ENCODE measurements around the gene NCS1. TPM values are rescaled to one million over a fixed set of nuclear protein-coding genes. Genes with fewer than 3 reads are reported as not detected.

NCS1 gene
- total RNA-seq, 1 experiment from 2014 or later, result 27.8 TPM

DNA sequence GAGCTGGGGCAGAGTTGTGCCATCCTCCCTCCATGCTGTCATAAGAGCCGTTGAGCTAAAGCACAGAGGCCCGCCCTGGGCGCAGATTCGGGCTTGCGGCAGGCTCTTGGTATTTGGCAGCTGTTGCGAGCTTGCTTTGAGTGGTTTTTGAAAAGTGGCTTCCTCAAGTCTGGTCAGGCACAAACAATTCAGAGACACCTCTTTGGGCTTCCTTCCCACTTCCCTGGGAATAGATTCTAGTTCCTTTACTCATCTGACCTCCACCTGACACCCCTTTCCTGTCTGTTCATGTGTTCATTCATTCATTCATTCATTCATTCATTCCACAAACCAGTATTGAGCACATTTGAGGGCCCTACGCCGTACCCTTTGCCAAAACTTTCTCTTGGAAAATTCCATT is 27.4 kb downstream of the NCS1 start:
- TF ChIP-seq, protein P1, sequence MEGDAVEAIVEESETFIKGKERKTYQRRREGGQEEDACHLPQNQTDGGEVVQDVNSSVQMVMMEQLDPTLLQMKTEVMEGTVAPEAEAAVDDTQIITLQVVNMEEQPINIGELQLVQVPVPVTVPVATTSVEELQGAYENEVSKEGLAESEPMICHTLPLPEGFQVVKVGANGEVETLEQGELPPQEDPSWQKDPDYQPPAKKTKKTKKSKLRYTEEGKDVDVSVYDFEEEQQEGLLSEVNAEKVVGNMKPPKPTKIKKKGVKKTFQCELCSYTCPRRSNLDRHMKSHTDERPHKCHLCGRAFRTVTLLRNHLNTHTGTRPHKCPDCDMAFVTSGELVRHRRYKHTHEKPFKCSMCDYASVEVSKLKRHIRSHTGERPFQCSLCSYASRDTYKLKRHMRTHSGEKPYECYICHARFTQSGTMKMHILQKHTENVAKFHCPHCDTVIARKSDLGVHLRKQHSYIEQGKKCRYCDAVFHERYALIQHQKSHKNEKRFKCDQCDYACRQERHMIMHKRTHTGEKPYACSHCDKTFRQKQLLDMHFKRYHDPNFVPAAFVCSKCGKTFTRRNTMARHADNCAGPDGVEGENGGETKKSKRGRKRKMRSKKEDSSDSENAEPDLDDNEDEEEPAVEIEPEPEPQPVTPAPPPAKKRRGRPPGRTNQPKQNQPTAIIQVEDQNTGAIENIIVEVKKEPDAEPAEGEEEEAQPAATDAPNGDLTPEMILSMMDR (IDR thresholded peaks at IDR 0.05; ENCODE audit: unreplicated experiment), result no peak
- Mint-ChIP-seq H3K27ac (ENCODE audit: low read depth, unreplicated experiment) (no peak overlapping the region), H3K27me3 (ENCODE audit: insufficient read depth, unreplicated experiment) (no peaks in the 10 kb centered on the region), H3K36me3 (ENCODE audit: insufficient read depth, unreplicated experiment) (peaks cover 4% of the 10 kb centered on the region), H3K4me3 (ENCODE audit: unreplicated experiment) (no peak overlapping the region), H3K4me1 (ENCODE audit: insufficient read depth, unreplicated experiment) (peaks cover 2% of the 10 kb centered on the region), H3K9me3 (ENCODE audit: unreplicated experiment) (no peaks in the 10 kb centered on the region)
- BruUV-seq (replicated peaks), result no TSS peak
- POLR2A ChIA-PET, result no interaction called here
- DNase-seq (ENCODE audit: unreplicated experiment), result no peak
- intact Hi-C loops (cut with micrococcal nuclease), result no loop called here
- CTCF ChIA-PET, result no interaction called here

DNA sequence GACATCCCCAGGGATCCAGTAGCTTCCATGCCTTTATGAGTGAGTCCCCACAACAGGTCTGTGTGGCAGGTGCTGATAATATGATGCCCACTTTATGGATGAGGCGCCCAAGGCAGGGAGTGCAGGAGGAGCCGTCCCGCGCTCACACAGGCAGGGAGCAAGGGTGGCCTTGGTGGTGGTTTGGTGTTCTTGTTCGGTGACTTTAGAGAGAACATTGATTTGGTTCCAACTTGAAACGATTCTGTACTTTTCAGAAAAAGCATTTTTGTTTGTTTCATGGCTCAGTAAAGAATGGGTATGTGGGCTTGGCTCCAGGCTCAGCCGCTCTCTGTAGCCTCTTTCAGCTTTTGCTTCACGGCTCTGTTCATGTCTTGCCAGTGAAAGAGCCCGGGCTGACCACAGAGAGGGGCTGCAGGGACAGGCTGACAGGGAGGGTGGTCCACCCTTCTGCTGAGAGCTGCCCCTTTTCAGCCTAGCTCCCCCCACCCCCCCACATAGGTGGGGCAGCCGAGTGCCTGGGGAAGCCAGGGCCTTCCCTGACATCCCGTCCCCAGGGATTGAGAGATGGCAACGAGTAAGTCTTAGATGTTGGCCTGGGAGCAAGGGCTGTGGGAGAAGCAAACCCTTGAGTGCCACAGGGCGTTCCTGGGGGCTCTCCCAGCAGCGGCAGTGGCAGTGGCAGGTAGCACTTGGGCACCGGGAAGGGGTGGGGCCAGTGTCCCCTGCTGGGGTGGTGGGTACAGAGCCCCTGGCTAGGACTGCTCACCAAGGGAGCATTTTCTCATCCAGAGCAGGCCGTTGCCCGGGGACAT is 28.0 kb downstream of the NCS1 start:
- no peaks in the 10 kb centered on the region for H3K27me3 Mint-ChIP-seq (ENCODE audit: insufficient read depth, unreplicated experiment)
- H3K9me3 Mint-ChIP-seq (ENCODE audit: unreplicated experiment), result no peaks in the 10 kb centered on the region
- TF ChIP-seq, protein P1 (IDR thresholded peaks at IDR 0.05; ENCODE audit: unreplicated experiment), result no peak
- ChIA-PET POLR2A (no interaction called here), CTCF (no interaction called here)
- no peak for DNase-seq (ENCODE audit: unreplicated experiment)
- H3K36me3 Mint-ChIP-seq (ENCODE audit: insufficient read depth, unreplicated experiment), result peaks cover 4% of the 10 kb centered on the region
- H3K27ac Mint-ChIP-seq (ENCODE audit: low read depth, unreplicated experiment), result no peak overlapping the region
- intact Hi-C loops (cut with micrococcal nuclease), result no loop called here
- no TSS peak for BruUV-seq (replicated peaks)
- no peak overlapping the region for H3K4me3 Mint-ChIP-seq (ENCODE audit: unreplicated experiment)
- H3K4me1 Mint-ChIP-seq (ENCODE audit: insufficient read depth, unreplicated experiment), result no peaks in the 10 kb centered on the region

DNA sequence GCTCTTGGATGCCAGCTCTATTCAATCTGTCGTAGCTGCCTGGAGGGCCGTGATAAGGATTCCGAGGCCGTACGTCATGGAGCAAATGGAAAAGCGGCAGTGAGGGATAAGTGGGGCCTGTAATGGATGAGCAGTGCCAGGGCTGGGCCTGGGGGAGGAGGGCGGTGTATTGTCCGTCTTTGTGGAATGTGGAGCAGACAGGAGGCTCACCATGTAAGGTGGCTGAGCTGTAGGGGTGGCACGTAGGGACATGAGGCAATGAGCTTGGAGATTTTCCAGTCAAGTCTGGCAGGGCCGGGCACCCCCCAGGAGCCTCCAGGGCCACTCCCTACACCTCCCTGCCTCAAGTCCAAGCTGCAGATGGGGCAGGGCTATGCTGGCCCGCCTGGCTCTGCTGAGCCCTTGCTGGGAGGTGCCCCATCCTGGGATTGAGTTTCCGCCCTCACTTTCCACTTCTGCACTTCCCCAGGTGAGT is 29.2 kb downstream of the NCS1 start:
- Mint-ChIP-seq H3K9me3 (ENCODE audit: unreplicated experiment) (no peaks in the 10 kb centered on the region), H3K27me3 (ENCODE audit: insufficient read depth, unreplicated experiment) (no peaks in the 10 kb centered on the region), H3K36me3 (ENCODE audit: insufficient read depth, unreplicated experiment) (peaks cover 4% of the 10 kb centered on the region), H3K4me3 (ENCODE audit: unreplicated experiment) (no peak overlapping the region), H3K4me1 (ENCODE audit: insufficient read depth, unreplicated experiment) (no peaks in the 10 kb centered on the region), H3K27ac (ENCODE audit: low read depth, unreplicated experiment) (no peak overlapping the region)
- CTCF ChIA-PET, result no interaction called here
- TF ChIP-seq, protein P1 (IDR thresholded peaks at IDR 0.05; ENCODE audit: unreplicated experiment), result no peak
- DNase-seq (ENCODE audit: unreplicated experiment), result no peak
- POLR2A ChIA-PET, result no interaction called here
- intact Hi-C loops (cut with micrococcal nuclease), result no loop called here
- no TSS peak for BruUV-seq (replicated peaks)

DNA sequence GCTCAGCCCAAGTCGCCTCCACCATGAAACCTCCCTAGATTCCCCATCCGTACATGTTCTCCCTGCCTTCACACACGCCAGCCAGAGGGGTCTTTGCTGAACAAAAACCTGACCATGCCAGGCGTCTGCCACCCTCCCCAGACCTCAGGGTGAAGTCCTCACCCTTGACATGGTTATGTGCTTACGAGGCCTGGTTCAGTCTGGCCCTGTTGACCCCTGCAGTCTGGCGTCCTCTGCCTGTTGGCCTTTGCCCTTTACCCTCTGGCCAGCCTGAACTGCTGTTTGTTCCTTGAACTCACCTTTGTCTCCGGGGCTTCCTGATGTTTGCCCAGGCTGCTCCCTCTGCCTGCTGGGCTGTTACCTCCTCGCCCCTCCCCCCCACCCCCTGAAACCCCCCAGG is 29.8 kb downstream of the NCS1 start:
- BruUV-seq (replicated peaks), result no TSS peak
- CTCF ChIA-PET, result no interaction called here

More for the DNA sequence above, 29.8 kb downstream of the NCS1 start:
- TF ChIP-seq, protein P1 (IDR thresholded peaks at IDR 0.05; ENCODE audit: unreplicated experiment), result no peak
- H3K4me1 Mint-ChIP-seq (ENCODE audit: insufficient read depth, unreplicated experiment), result no peaks in the 10 kb centered on the region
- POLR2A ChIA-PET, result no interaction called here
- H3K9me3 Mint-ChIP-seq (ENCODE audit: unreplicated experiment), result no peaks in the 10 kb centered on the region
- H3K36me3 Mint-ChIP-seq (ENCODE audit: insufficient read depth, unreplicated experiment), result peaks cover 4% of the 10 kb centered on the region
- H3K27me3 Mint-ChIP-seq (ENCODE audit: insufficient read depth, unreplicated experiment), result no peaks in the 10 kb centered on the region
- no peak overlapping the region for H3K4me3 Mint-ChIP-seq (ENCODE audit: unreplicated experiment)
- no peak for DNase-seq (ENCODE audit: unreplicated experiment)
- intact Hi-C loops (cut with micrococcal nuclease), result no loop called here
- no peak overlapping the region for H3K27ac Mint-ChIP-seq (ENCODE audit: low read depth, unreplicated experiment)
